HepG2 (cell line): ENCODE measurements around the gene DDC. TPM values are rescaled to one million over a fixed set of nuclear protein-coding genes. Genes with fewer than 3 reads are reported as not detected.

ENCODE experiments used
- ATAC-seq: fragments of 200-7000 bp; cut with Tn5 transposase; 3 replicates; pipeline ENCODE4 v1.9.1; 2020; ENCODE audit warnings: mild to moderate bottlenecking, moderate library complexity
- BruUV-seq: library from RNA; stranded (reverse); fragments of 400-500 nt; replicated peaks from 2 replicates; lab custom pipeline; 2021; lab: Mats Ljungman, UMichigan
- CTCF ChIA-PET: fragments of 300-600 bp; formaldehyde crosslinking; extraction: SDS; loops from one replicate; lab custom pipeline; 2021; ENCODE audit warnings: low total read pairs, inconsistent platforms, low intra/inter-chr PET ratio; lab: Yijun Ruan, JAX
- POLR2A ChIA-PET: fragments of 350-600 bp; sonication (Branson Sonifier 250); formaldehyde crosslinking; loops from one replicate; lab custom pipeline; 2020; ENCODE audit warnings: antibody characterized with exemption, inconsistent platforms; lab: Yijun Ruan, JAX
- DNase-seq: peaks from one replicate; pipeline ENCODE4 v3.0.0-alpha.2; 2015; ENCODE audit warnings: low spot score
- FAIRE-seq: peaks from 3 replicates; lab custom pipeline; 2011; peaks lifted over from hg19 to GRCh38; lab: Jason Lieb, UNC
- H2AFZ ChIP-seq: one replicate; pipeline ENCODE4 v1.6.1; 2011; ENCODE audit warnings: low read length, inconsistent platforms
- H3K27ac ChIP-seq: fragments of 300-600 bp; 3 replicates; pipeline ENCODE4 v1.8.0; 2011; ENCODE audit warnings: mixed run types, mild to moderate bottlenecking, mixed read lengths, low read length, inconsistent platforms; ENCODE audit not compliant: insufficient read depth; ENCODE audit errors: extremely low read length
- H3K27me3 ChIP-seq, 2 experiments: fragments of 200-600 bp in 1 of 2; 2 replicates in 1 of 2; 3 replicates in 1 of 2; pipeline versions ENCODE4 v1.6.0 to v1.8.0; 2011; ENCODE audit warnings: low read length in 2 of 2, mild to moderate bottlenecking in 2 of 2, moderate library complexity in 2 of 2, inconsistent platforms in 1 of 2; ENCODE audit not compliant: insufficient read depth in 2 of 2, control insufficient read depth in 1 of 2
- H3K36me3 ChIP-seq, 2 experiments: fragments of 200-600 bp in 1 of 2; replicated peaks in 1 of 2; 2 replicates in 1 of 2; 3 replicates in 1 of 2; pipeline versions ENCODE4 v1.5.1 to v1.8.0; 2011; ENCODE audit warnings: low read length in 2 of 2, inconsistent platforms in 1 of 2; ENCODE audit not compliant: insufficient read depth in 2 of 2, control insufficient read depth in 1 of 2
- H3K4me1 ChIP-seq: 2 replicates; pipeline ENCODE4 v1.5.1; 2012; ENCODE audit warnings: low read length, inconsistent platforms; ENCODE audit not compliant: insufficient read depth
- H3K4me2 ChIP-seq: 2 replicates; pipeline ENCODE4 v1.6.0; 2011; ENCODE audit warnings: low read depth, low read length, inconsistent platforms
- H3K4me3 ChIP-seq, 3 experiments: fragments of 200-600 bp in 1 of 3; sonication (generic), shearing (Covaris generic) in 1 of 3; replicated peaks in 1 of 3; 2 replicates each; pipeline ENCODE4 v1.5.1; 2011 to 2016; ENCODE audit warnings: low read length in 3 of 3, inconsistent platforms in 2 of 3, low read depth in 2 of 3, mild to moderate bottlenecking in 2 of 3, control low read depth in 1 of 3, mixed read lengths in 1 of 3; ENCODE audit not compliant: insufficient read depth in 1 of 3
- H3K79me2 ChIP-seq: one replicate; pipeline ENCODE4 v1.6.1; 2011; ENCODE audit warnings: low read length, inconsistent platforms; ENCODE audit not compliant: insufficient read depth
- H3K9ac ChIP-seq: 2 replicates; pipeline ENCODE4 v1.6.0; 2011; ENCODE audit warnings: mild to moderate bottlenecking, low read depth, low read length, inconsistent platforms; ENCODE audit not compliant: insufficient read depth
- H3K9me3 ChIP-seq: 2 replicates; pipeline ENCODE4 v1.5.1; 2012; ENCODE audit warnings: mild to moderate bottlenecking, low read length
- H4K20me1 ChIP-seq: 2 replicates; pipeline ENCODE4 v1.6.0; 2011; ENCODE audit warnings: inconsistent platforms, mild to moderate bottlenecking, low read length, moderate library complexity; ENCODE audit not compliant: insufficient read depth
- SOX13 ChIP-seq, 3 experiments: fragments of 450-650 bp in 1 of 3; sonication (generic) in 1 of 3; formaldehyde crosslinking in 1 of 3; IDR thresholded peaks in 2 of 3; conservative IDR thresholded peaks in 1 of 3; 2 replicates each; pipeline versions ENCODE4 v1.5.0 to v1.6.1; 2016 to 2020; ENCODE audit warnings: antibody characterized with exemption in 1 of 3, mild to moderate bottlenecking in 1 of 3, missing compliant biosample characterization in 1 of 3, missing genetic modification reagents in 1 of 3, moderate library complexity in 1 of 3
- TOPORS ChIP-seq: sonication (generic); formaldehyde crosslinking; IDR thresholded peaks from 2 replicates; pipeline ENCODE4 v1.8.0; 2023; ENCODE audit warnings: mild to moderate bottlenecking, missing genetic modification reagents
- ZNF468 ChIP-seq: sonication (generic); formaldehyde crosslinking; IDR thresholded peaks from 2 replicates; pipeline ENCODE4 v1.8.0; 2022; ENCODE audit warnings: mild to moderate bottlenecking, moderate library complexity, missing genetic modification reagents
- WGBS: methylation state at CpG from one replicate; pipeline ENCODE4 v1.1.6; 2017; ENCODE audit warnings: low lambda C conversion rate; 5-methylcytosine and 5-hydroxymethylcytosine counted together
- in situ Hi-C: cut with HindIII; loops from 2 replicates; pipeline ENCODE4 v1.10.0; 2017; ENCODE audit warnings: low pct_unique_long_range_greater_than_20kb; ENCODE audit not compliant: extremely low pct_ligation_motif_present
- intact Hi-C: fragments of 100-400 bp; cut with micrococcal nuclease; formaldehyde crosslinking; loops from one replicate; pipeline ENCODE4 v1.10.0; 2022; ENCODE audit not compliant: unreplicated experiment
- polyA plus RNA-seq, 8 experiments: library from polyadenylated mRNA; depleted of rRNA in 3 of 8; stranded (reverse) in 7 of 8; unstranded in 1 of 8; fragments of >200 nt; fragmentation: Illumina TruSeq in 4 of 8; extraction: Trizol in 4 of 8; gene quantifications; 2 replicates each; pipeline versions ENCODE4 v1.2.1 to v1.2.3, GENCODE V29; 2011 to 2016; ENCODE audit warnings: low read depth in 4 of 8, missing spikeins in 1 of 8, mixed read lengths in 1 of 8; ENCODE audit not compliant: insufficient read depth in 1 of 8
- total RNA-seq, 5 experiments: library from RNA; depleted of rRNA; stranded (reverse); fragments of >200 nt; fragmentation: Illumina TruSeq; extraction: Trizol; gene quantifications; 2 replicates each; pipeline ENCODE4 v1.2.3, GENCODE V29; 2016; ENCODE audit warnings: low read depth in 1 of 5

The DDC gene
- total and polyA plus RNA-seq, 2 of the 13 experiments (the other 11 are each of a cell fraction or from before 2014, with no cell fraction given), result 11.7 to 93.3 TPM

- CTCF ChIA-PET, result no interaction called here
- 50% methylated on average over 3 of the region's 3 CpGs for WGBS
Observed at GRCh38 chr7:50533866-50534265, 31.3 kb downstream of the DDC start.

GRCh38 chr7:50531928-50532327 is 33.3 kb downstream of the DDC start:
- intact Hi-C loops, result no loop called here
- H3K4me2 ChIP-seq, result no peak overlapping the region
- H3K9ac ChIP-seq, result no peak overlapping the region
- ChIA-PET POLR2A (no interaction called here), CTCF (no interaction called here)
- DNase-seq (no peak), ATAC-seq (no peak), FAIRE-seq (no peak)
- no peak overlapping the region for H3K27ac ChIP-seq
- H3K4me1 ChIP-seq, result peaks cover 56% of the 10 kb centered on the region
- BruUV-seq, result no TSS peak
- TF ChIP-seq ZNF468, result no peak
- H3K4me3 ChIP-seq, result no peak overlapping the region
- H2AFZ ChIP-seq, result no peak overlapping the region
- WGBS, result 95% methylated on average over 7 of the region's 7 CpGs
- no peaks in the 10 kb centered on the region for H3K79me2 ChIP-seq
- in situ Hi-C loops, result no loop called here
- no peaks in the 10 kb centered on the region for H3K27me3 ChIP-seq
- H3K9me3 ChIP-seq, result no peaks in the 10 kb centered on the region
- no peaks in the 10 kb centered on the region for H4K20me1 ChIP-seq
- H3K36me3 ChIP-seq, result peaks cover 4 to 19% of the 10 kb centered on the region in 2 experiments; a peak in 4 of 5 replicates

More at GRCh38 chr7:50533866-50534265, 31.3 kb downstream of the DDC start:
- H3K36me3 ChIP-seq, result peaks cover 8 to 28% of the 10 kb centered on the region in 2 experiments; a peak in 4 of 5 replicates
- peaks cover 39% of the 10 kb centered on the region for H3K4me1 ChIP-seq
- no peak overlapping the region for H2AFZ ChIP-seq
- no peak overlapping the region for H3K4me2 ChIP-seq
- ATAC-seq, result no peak
- in situ Hi-C loops, result no loop called here
- no peak overlapping the region for H3K9ac ChIP-seq
- POLR2A ChIA-PET, result interaction anchor here (0.9 to 1.2 kb wide), 3 partner anchors 22 to 31 kb away, joined by 3 read pairs; partner anchors contain the start of gene DDC
- no peaks in the 10 kb centered on the region for H3K9me3 ChIP-seq
- no peaks in the 10 kb centered on the region for H4K20me1 ChIP-seq
- no peak overlapping the region for H3K4me3 ChIP-seq
- H3K79me2 ChIP-seq, result no peaks in the 10 kb centered on the region
- H3K27ac ChIP-seq, result peak overlapping the region; percentile 12
- TF ChIP-seq SOX13 (IDR thresholded peaks at IDR 0.05) (no peak), SOX13 (CRISPR knock-in tag; conservative IDR thresholded peaks at IDR 0.05 in 1 of 2, IDR thresholded peaks at IDR 0.05 in 1 of 2) (peak in 1 of 2 experiments; percentile 19; a peak in 1 of 4 replicates), TOPORS (CRISPR knock-in tag) (no peak)
- intact Hi-C loops, result no loop called here
- DNase-seq, result peak; percentile 30
- no peaks in the 10 kb centered on the region for H3K27me3 ChIP-seq
- no TSS peak for BruUV-seq
- no peak for FAIRE-seq
